ENCODE results near the gene CDK2. TPM values are rescaled to one million over a fixed set of nuclear protein-coding genes. Genes with fewer than 3 reads are reported as not detected.
"Not testable (repeated sequence)": the region's sequence is repeated elsewhere in the genome, so short reads cannot be mapped to it uniquely, and the experiment has no call there.

Gene CDK2
- 62.1 and 66.9 TPM in 2 replicates for total RNA-seq
- long read RNA-seq, transcript CDK2-202 (6 exons, 1,260 nt): minor isoform, 6 of 112 reads
- long read RNA-seq, transcript CDK2-201 (7 exons, 2,296 nt): major isoform, 89 of 112 reads
- long read RNA-seq, partial matches to known transcripts: 9 of 112 reads
- long read RNA-seq, other reads (novel, unspliced or antisense): 5 of 112 reads

GRCh38 chr12:55966408-55967281 lies at the start of gene CDK2:
Gene CDK2, plus strand, starts transcription at chr12:55966830. Its CDS starts 179 bp downstream, at chr12:55967009.
- peak within 1 kb of the TSS; percentile 97 for H3K4me3 Mint-ChIP-seq (ENCODE audit: low read depth)
- peak; percentile 85 for DNase-seq (ENCODE audit: low spot score, unreplicated experiment)
- H3K9me3 Mint-ChIP-seq (ENCODE audit: low read depth): no peaks in the 10 kb centered on the region
- peaks cover 2% of the 10 kb centered on the region for H3K36me3 Mint-ChIP-seq (ENCODE audit: insufficient read depth)
- TF ChIP-seq CTCF (IDR thresholded peaks at IDR 0.05; ENCODE audit: unreplicated experiment): no peak
- H3K4me1 Mint-ChIP-seq (ENCODE audit: low read depth): peaks cover 30% of the 10 kb centered on the region
- H3K27ac Mint-ChIP-seq: peak within 1 kb of the TSS; percentile 95
- H3K27me3 Mint-ChIP-seq: no peaks in the 10 kb centered on the region

- H3K4me1 Mint-ChIP-seq (ENCODE audit: low read depth); H3K27me3 Mint-ChIP-seq; H3K27ac Mint-ChIP-seq; H3K4me3 Mint-ChIP-seq (ENCODE audit: low read depth); DNase-seq (ENCODE audit: low spot score, unreplicated experiment); H3K9me3 Mint-ChIP-seq (ENCODE audit: low read depth); H3K36me3 Mint-ChIP-seq (ENCODE audit: insufficient read depth): not testable (repeated sequence)
Measured at GRCh38 chr12:55919032-55919431, 47.6 kb upstream of the CDK2 start.

- TF ChIP-seq CTCF (IDR thresholded peaks at IDR 0.05; ENCODE audit: unreplicated experiment): no peak
- H3K27ac Mint-ChIP-seq: no peak overlapping the region
- H3K36me3 Mint-ChIP-seq (ENCODE audit: insufficient read depth): peaks cover 5% of the 10 kb centered on the region
- H3K9me3 Mint-ChIP-seq (ENCODE audit: low read depth): no peaks in the 10 kb centered on the region
- no peaks in the 10 kb centered on the region for H3K27me3 Mint-ChIP-seq
- DNase-seq (ENCODE audit: low spot score, unreplicated experiment): no peak
- H3K4me3 Mint-ChIP-seq (ENCODE audit: low read depth): no peak overlapping the region
- H3K4me1 Mint-ChIP-seq (ENCODE audit: low read depth): peaks cover 14% of the 10 kb centered on the region
Measured at GRCh38 chr12:55922126-55922525, 44.5 kb upstream of the CDK2 start.

- not testable (repeated sequence) for DNase-seq (ENCODE audit: low spot score, unreplicated experiment); H3K27ac Mint-ChIP-seq; H3K36me3 Mint-ChIP-seq (ENCODE audit: insufficient read depth); H3K9me3 Mint-ChIP-seq (ENCODE audit: low read depth); H3K27me3 Mint-ChIP-seq; H3K4me3 Mint-ChIP-seq (ENCODE audit: low read depth)
- H3K4me1 Mint-ChIP-seq (ENCODE audit: low read depth): peaks cover 16% of the 10 kb centered on the region
Measured at GRCh38 chr12:55923648-55924047, 43.0 kb upstream of the CDK2 start.

GRCh38 chr12:55925371-55925770 lies 41.3 kb upstream of the CDK2 start:
- H3K27ac Mint-ChIP-seq: peak overlapping the region; percentile 99
- no peak for DNase-seq (ENCODE audit: low spot score, unreplicated experiment)
- no peaks in the 10 kb centered on the region for H3K27me3 Mint-ChIP-seq
- peaks cover 19% of the 10 kb centered on the region for H3K4me1 Mint-ChIP-seq (ENCODE audit: low read depth)
- H3K9me3 Mint-ChIP-seq (ENCODE audit: low read depth): no peaks in the 10 kb centered on the region
- H3K36me3 Mint-ChIP-seq (ENCODE audit: insufficient read depth): peaks cover 4% of the 10 kb centered on the region
- no peak for TF ChIP-seq CTCF (IDR thresholded peaks at IDR 0.05; ENCODE audit: unreplicated experiment)
- H3K4me3 Mint-ChIP-seq (ENCODE audit: low read depth): peak overlapping the region; percentile 99

- TF ChIP-seq CTCF (IDR thresholded peaks at IDR 0.05; ENCODE audit: unreplicated experiment): no peak
- H3K4me3 Mint-ChIP-seq (ENCODE audit: low read depth): peak overlapping the region; percentile 99
- H3K36me3 Mint-ChIP-seq (ENCODE audit: insufficient read depth): peaks cover 4% of the 10 kb centered on the region
- peak overlapping the region; percentile 99 for H3K27ac Mint-ChIP-seq
- no peaks in the 10 kb centered on the region for H3K9me3 Mint-ChIP-seq (ENCODE audit: low read depth)
- peaks cover 22% of the 10 kb centered on the region for H3K4me1 Mint-ChIP-seq (ENCODE audit: low read depth)
- H3K27me3 Mint-ChIP-seq: peaks cover under 1% of the 10 kb centered on the region
- DNase-seq (ENCODE audit: low spot score, unreplicated experiment): no peak
Measured at GRCh38 chr12:55925870-55926737, 40.5 kb upstream of the CDK2 start.
